Suppressor macrophage treated with lipopolysaccharide for 4 hours (primary cell): ENCODE data around the gene CLN6.
A peak's percentile ranks its signal among the peaks of the same experiment; 100 is the strongest.
"Not testable (repeated sequence)": the region's sequence is repeated elsewhere in the genome, so short reads cannot be mapped to it uniquely, and the experiment has no call there.

Source experiments
- DNase-seq: peaks from one replicate; pipeline ENCODE4 v3.0.0-alpha.2; 2020

The CLN6 gene

GRCh38 chr15:68221530-68222431 lies 7.7 kb downstream of the CLN6 start:
- not testable (repeated sequence) for DNase-seq

GRCh38 chr15:68220967-68221366 lies 8.6 kb downstream of the CLN6 start:
- DNase-seq: no peak

- DNase-seq: no peak
Measured at GRCh38 chr15:68220489-68220888, 9.0 kb downstream of the CLN6 start.

GRCh38 chr15:68218847-68219798 lies 10.4 kb downstream of the CLN6 start:
- no peak for DNase-seq

- no peak for DNase-seq
Measured at GRCh38 chr15:68218331-68218730, 11.2 kb downstream of the CLN6 start.

- peak; percentile 14 for DNase-seq
Measured at GRCh38 chr15:68217341-68217740, 12.2 kb downstream of the CLN6 start.

- peak; percentile 60 for DNase-seq
Measured at GRCh38 chr15:68214838-68215254, 14.7 kb downstream of the CLN6 start.

GRCh38 chr15:68213991-68214837 lies 15.3 kb downstream of the CLN6 start:
- no peak for DNase-seq

- not testable (repeated sequence) for DNase-seq
Measured at GRCh38 chr15:68213491-68213845, 16.1 kb downstream of the CLN6 start.

- no peak for DNase-seq
Measured at GRCh38 chr15:68211656-68212320, 17.7 kb downstream of the CLN6 start.

- DNase-seq: peak; percentile 58
Measured at GRCh38 chr15:68210821-68211655, 18.5 kb downstream of the CLN6 start.

GRCh38 chr15:68210409-68210756 lies 19.1 kb downstream of the CLN6 start:
- DNase-seq: no peak

- DNase-seq: no peak
Measured at GRCh38 chr15:68209735-68210408, 19.7 kb downstream of the CLN6 start.

GRCh38 chr15:68209272-68209671 lies 20.3 kb downstream of the CLN6 start:
- DNase-seq: no peak

- no peak for DNase-seq
Measured at GRCh38 chr15:68208636-68209240, 20.8 kb downstream of the CLN6 start.

- no peak for DNase-seq
Measured at GRCh38 chr15:68208136-68208535, 21.4 kb downstream of the CLN6 start.

- no peak for DNase-seq
Measured at GRCh38 chr15:68207176-68207935, 22.2 kb downstream of the CLN6 start.

- DNase-seq: no peak
Measured at GRCh38 chr15:68206711-68207151, 22.8 kb downstream of the CLN6 start.

GRCh38 chr15:68205954-68206539 lies 23.5 kb downstream of the CLN6 start:
- DNase-seq: peak; percentile 82
